ENCODE results near the gene OR4P4. TPM values are rescaled to one million over a fixed set of nuclear protein-coding genes. Genes with fewer than 3 reads are reported as not detected.

The OR4P4 gene
- total RNA-seq, 1 experiment from 2014 or later = not detected

DNA sequence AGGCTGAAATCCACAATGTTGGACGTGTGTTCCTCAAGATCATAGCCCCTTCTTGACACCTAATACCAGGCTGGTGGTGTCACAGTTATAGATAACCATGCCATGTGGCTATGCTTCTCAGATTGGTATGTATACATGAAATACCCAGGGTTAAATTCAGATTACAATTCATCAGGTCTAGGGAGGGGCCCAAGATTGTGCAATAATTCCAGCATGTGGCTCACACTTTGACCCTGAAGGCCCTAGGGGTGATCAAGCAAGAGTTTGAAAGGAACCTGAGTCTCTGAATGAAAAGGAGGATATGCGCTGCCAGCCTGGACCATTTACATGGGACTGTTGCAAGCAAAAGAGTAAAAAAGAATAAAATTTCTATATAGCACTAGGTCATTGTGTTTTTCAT lies 34.5 kb downstream of the OR4P4 start:
- H4K8ac ChIP-seq (replicated peaks; ENCODE audit: insufficient read length, low read depth, low read length) = no peak overlapping the region
- no peak overlapping the region for H3K14ac ChIP-seq (ENCODE audit: insufficient read depth, low read length)
- no peaks in the 10 kb centered on the region for H4K20me1 ChIP-seq (ENCODE audit: control insufficient read depth, insufficient read depth, insufficient read length)
- no peak overlapping the region for H2BK5ac ChIP-seq (ENCODE audit: insufficient read length, low read length)
- Mint-ChIP-seq H3K36me3 (ENCODE audit: insufficient read depth in 1 of 3, low read depth in 3 of 3) (peaks cover 0 to 9% (median 5%) of the 10 kb centered on the region in 3 experiments; a peak in 5 of 7 replicates), H3K27me3 (ENCODE audit: low read depth) (no peaks in the 10 kb centered on the region), H3K4me3 (no peak overlapping the region), H3K9me3 (peaks cover 54 to 58% of the 10 kb centered on the region in 2 experiments), H3K4me1 (no peaks in the 10 kb centered on the region), H3K27ac (no peak overlapping the region)
- H2AFZ ChIP-seq (ENCODE audit: low read length) = no peak overlapping the region
- no peak overlapping the region for H4K5ac ChIP-seq (ENCODE audit: insufficient read length, low read depth, low read length)
- no peak overlapping the region for H2BK20ac ChIP-seq (ENCODE audit: low read depth, low read length, poor library complexity, severe bottlenecking)
- H3K79me1 ChIP-seq (ENCODE audit: insufficient read depth, low read depth, low read length, poor library complexity, severe bottlenecking) = no peaks in the 10 kb centered on the region
- H3K27ac ChIP-seq (ENCODE audit: insufficient read length, low read depth, low read length) = no peak overlapping the region
- H3K23me2 ChIP-seq (ENCODE audit: insufficient read length, low read depth, low read length, poor library complexity, severe bottlenecking) = no peaks in the 10 kb centered on the region
- H3K18ac ChIP-seq (ENCODE audit: insufficient read length, low read depth, low read length) = no peak overlapping the region
- TF ChIP-seq, protein P1, sequence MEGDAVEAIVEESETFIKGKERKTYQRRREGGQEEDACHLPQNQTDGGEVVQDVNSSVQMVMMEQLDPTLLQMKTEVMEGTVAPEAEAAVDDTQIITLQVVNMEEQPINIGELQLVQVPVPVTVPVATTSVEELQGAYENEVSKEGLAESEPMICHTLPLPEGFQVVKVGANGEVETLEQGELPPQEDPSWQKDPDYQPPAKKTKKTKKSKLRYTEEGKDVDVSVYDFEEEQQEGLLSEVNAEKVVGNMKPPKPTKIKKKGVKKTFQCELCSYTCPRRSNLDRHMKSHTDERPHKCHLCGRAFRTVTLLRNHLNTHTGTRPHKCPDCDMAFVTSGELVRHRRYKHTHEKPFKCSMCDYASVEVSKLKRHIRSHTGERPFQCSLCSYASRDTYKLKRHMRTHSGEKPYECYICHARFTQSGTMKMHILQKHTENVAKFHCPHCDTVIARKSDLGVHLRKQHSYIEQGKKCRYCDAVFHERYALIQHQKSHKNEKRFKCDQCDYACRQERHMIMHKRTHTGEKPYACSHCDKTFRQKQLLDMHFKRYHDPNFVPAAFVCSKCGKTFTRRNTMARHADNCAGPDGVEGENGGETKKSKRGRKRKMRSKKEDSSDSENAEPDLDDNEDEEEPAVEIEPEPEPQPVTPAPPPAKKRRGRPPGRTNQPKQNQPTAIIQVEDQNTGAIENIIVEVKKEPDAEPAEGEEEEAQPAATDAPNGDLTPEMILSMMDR (conservative IDR thresholded peaks at IDR 0.05) = no peak
- no peak overlapping the region for H3K56ac ChIP-seq (ENCODE audit: insufficient read length, low read depth, low read length)
- no peak overlapping the region for H2AK5ac ChIP-seq (ENCODE audit: insufficient read length, low read length)
- H3K4me1 ChIP-seq (ENCODE audit: insufficient read depth, low read length) = no peaks in the 10 kb centered on the region
- no peak overlapping the region for H3K9ac ChIP-seq (ENCODE audit: extremely low read depth, insufficient read length, low read length)
- H3K9me3 ChIP-seq (ENCODE audit: control insufficient read depth, low read depth, low read length) = peaks cover 54% of the 10 kb centered on the region
- no peak overlapping the region for H3K4ac ChIP-seq (ENCODE audit: low read depth, low read length)
- H3K79me2 ChIP-seq (ENCODE audit: insufficient read depth, low read length) = no peaks in the 10 kb centered on the region
- H3K27me3 ChIP-seq (ENCODE audit: insufficient read depth, low read length) = no peaks in the 10 kb centered on the region
- no CpG with 5 or more reads among the region's 2 CpGs for whole genome bisulfite sequencing (ENCODE audit: extremely low coverage, insufficient read length, low lambda C conversion rate)
- H3K23ac ChIP-seq (ENCODE audit: insufficient read length, low read depth, low read length) = no peak overlapping the region
- H2BK120ac ChIP-seq (ENCODE audit: low read depth, low read length, poor library complexity, severe bottlenecking) = no peak overlapping the region
- H2BK15ac ChIP-seq (ENCODE audit: low read depth, low read length) = no peak overlapping the region
- H4K91ac ChIP-seq (ENCODE audit: insufficient read length, low read depth, low read length) = no peak overlapping the region
- no peak overlapping the region for H3K4me2 ChIP-seq (ENCODE audit: insufficient read depth, insufficient read length, low read length)
- H2BK12ac ChIP-seq (ENCODE audit: insufficient read length, low read depth, low read length) = no peak overlapping the region
- no peak for DNase-seq
- H3T11ph ChIP-seq (ENCODE audit: low read length) = no peak overlapping the region

Data from H9 (cell line).